Measurements from ENCODE around the gene KRT79.

The KRT79 gene

DNA sequence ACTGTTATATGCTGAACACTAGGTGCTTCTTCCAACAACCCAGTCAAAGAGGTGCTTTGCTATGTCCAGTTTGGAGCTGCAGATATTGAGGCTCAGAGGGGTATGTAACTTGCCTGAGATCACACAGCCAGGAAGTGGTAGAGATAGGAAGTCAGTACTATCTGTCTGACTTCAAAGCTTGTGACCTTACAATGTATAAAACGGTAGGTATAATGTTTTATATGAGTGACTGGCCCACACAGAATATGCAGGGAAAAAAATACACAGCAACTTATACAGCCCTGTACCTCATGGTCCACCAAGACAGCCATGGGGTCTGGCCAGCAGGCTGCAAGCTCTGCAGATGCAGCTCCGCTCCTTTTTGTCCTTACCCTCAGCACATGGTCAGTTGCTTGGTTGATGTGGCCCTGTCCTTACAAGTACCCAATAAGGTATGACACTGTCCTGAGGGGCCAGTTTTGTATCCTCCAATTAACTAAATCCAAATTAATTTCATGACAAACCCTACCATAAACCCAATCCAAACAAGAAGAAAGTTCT, 16.3 kb downstream of the KRT79 start:
- DNase-seq, result no peak

DNA sequence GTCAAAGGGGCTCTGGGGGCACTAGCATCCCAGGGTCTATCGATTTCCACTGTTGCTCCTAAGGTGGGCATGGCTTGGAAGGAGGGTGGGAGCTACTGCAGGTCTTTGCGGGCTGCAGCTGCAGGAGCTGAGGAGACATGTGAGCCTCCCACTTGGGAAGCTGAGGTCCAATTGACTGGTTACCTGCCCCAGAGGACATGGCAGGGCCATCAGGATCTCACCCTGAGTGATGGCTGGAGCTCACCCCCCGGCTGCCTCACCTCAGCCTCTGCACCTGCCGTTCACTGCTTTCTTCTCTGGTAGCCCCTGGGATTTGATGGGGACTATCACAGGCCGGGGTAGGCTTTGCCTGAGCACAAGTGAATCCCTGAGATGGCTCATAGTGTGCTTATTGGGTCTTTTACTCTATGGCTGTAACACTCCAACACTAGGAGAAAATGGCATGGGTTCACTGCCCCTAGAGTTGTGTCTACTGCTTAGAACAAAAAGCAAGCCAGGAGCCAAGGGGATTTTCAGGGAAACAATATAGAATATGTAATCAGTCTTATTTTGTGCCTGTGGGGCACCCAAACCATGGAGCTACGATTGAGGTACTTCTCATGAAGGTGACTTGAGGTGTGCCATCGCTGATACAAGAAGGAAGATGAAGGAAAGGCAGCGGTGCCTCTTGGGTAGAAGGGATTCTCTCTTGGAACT, 17.0 kb downstream of the KRT79 start:
- no peak for DNase-seq

DNA sequence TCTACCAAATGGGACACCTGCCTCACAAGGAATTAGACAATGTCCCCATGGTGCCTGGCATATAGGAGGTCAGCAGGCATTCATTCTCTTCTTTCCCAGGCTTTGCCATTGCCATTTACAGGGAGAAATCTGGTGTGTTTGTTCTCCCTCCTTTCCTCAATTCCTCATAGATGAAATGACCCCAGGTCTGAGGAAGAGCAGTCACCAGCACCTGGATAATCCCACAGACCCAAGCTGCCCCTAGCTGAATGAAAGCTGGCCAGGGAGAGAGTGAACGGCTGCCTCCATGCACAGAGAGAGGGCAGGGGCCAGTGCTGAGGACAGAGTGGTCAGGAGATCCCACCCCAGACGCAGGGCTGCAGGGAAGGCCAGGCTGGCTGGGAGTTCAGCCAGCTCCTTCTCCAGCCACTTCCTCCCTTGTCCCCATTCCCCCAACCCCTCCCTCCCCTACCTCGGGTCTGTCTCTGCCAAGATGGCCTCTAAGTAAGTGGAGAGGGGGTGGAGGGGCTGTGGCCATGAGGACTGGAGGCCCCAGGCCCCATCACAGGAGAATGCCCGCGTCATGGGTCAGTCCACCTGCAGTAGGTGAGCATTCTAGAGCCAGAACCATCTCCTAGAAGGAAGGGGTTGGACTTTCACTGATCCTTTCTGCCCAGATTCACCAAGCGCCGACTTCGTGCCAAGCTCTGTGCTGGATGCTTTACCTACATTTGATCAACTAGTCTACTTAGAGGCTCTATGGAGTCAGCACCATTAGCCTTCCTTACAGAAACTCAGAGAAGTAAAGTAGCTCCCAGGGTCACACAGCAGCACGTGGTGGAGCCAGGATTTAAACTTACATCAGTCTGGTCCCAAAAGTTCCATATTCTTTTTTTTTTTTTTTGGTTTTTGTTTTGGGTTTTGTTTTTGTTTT, 18.2 kb downstream of the KRT79 start:
- DNase-seq, result no peak

GRCh38 chr12:52815161-52815560, 18.9 kb downstream of the KRT79 start:
- DNase-seq, result no peak

GRCh38 chr12:52814710-52815155, 19.4 kb downstream of the KRT79 start:
- DNase-seq, result no peak

- DNase-seq, result no peak
These were observed 20.0 kb downstream of the KRT79 start, which contains the start of gene KRT4 for GRCh38 chr12:52813885-52814709. Gene KRT4, minus strand, starts transcription at chr12:52814116. Its CDS starts 58 bp downstream, at chr12:52814058.

DNA sequence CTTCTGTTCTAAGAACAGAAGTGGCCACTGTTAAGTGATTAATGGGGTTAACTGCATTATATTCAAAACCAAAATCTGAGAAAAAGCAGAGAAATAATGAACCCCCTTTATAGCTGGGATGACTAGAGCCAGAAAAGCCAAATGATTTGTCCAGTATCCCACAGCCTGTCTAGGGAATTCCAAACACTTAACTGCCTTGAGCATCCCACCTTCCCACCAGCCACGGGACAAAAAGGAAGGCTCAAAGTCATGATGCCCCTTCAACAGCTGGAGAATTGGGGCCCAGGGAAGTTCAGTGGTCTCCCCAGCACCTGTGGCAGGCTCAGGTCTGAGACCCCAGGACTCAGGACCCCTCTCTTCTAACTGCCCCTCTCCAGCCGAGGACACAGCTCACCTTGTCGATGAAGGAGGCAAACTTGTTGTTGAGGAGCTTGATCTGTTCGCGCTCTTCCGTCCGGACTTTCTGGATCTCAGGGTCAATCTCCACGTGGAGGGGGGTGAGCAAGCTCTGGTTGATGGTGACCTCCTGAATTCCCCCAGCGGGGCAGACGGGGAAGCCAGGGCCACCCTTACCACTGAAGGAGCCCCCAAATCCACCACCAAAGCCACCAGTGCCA, 20.8 kb downstream of the KRT79 start:
- no peak for DNase-seq

- no peak for DNase-seq
These were observed 21.4 kb downstream of the KRT79 start for GRCh38 chr12:52812749-52813148.

GRCh38 chr12:52812073-52812400, 22.1 kb downstream of the KRT79 start:
- no peak for DNase-seq

DNA sequence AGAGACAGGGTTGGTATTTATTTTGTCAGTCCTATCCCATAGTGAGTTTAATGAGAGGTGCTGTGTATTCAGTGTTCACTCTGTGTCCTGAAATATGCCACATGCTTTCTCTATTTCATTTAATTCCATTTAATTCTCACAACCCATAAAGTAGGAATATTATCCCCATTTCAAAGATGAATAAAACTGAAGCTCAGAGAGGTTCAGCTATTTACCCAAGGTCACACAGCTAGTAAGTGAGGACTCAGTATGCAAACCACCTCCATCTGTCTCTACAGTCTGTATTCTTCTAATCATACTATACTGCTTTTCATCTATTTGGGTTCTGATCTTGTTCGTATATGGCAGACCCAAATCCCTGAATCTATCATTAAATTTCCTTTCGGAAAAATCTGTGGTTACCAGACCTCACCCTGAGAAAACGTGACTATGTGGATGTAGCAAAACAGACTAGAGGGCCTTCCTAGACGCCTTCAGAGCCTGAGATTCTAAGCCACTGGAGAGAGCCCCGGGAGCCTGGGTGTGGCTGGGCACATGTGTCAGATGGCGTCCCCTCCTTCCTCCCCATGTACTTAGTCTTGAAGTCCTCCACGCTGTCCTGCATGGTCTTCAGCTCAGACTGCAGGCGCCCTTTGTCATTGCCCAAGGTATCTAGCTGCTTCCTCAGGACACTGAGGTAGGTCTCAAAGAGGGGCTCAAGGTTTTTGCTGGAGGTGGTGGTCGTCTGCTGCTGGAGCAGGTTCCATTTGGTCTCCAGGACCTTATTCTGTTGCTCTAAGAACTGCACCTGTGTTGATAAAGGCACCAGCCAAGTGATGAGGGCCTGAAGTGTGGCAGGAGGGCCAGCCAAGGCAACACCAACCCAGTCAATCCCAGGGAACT, 22.7 kb downstream of the KRT79 start:
- no peak for DNase-seq

- DNase-seq, result no peak
These were observed 23.6 kb downstream of the KRT79 start for GRCh38 chr12:52810554-52810953.

- no peak for DNase-seq
These were observed 24.9 kb downstream of the KRT79 start for GRCh38 chr12:52809166-52809565.

GRCh38 chr12:52808573-52809160, 25.4 kb downstream of the KRT79 start:
- no peak for DNase-seq

- no peak for DNase-seq
These were observed 26.3 kb downstream of the KRT79 start for GRCh38 chr12:52807544-52808470.

GRCh38 chr12:52806821-52807543, 27.1 kb downstream of the KRT79 start:
- no peak for DNase-seq

DNA sequence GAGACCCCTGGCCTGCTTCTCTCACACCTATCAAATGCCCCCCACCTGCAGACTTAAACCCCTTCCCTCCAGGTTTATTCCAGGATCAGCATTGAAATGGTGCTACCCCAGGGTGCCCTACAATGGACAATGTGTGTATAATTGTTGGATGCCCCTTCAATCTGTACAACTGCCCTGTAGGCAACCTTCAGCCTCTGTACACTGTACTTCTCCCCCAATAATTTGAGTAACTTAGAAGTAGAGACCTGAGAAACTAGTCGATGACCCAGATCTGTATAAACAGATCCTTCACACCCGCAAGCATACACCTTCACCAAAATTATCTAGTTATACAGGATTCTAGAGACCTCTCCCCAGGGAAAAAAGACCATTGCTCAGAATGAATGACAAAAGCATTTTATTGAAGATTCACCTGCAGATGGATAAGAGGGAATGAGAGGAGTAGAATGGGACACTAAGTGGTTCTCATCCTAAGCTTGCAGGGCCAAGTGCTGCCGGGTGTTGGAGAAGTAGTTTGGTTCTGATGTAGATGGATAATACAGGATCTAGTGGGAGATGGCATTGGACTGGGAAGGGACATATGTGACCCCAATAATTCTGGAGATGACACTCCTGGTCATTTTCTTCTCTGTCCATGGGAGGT, 27.8 kb downstream of the KRT79 start:
- DNase-seq, result no peak

GRCh38 chr12:52805739-52806138, 28.4 kb downstream of the KRT79 start:
- no peak for DNase-seq

GRCh38 chr12:52805000-52805399, 29.1 kb downstream of the KRT79 start:
- DNase-seq, result no peak

DNA sequence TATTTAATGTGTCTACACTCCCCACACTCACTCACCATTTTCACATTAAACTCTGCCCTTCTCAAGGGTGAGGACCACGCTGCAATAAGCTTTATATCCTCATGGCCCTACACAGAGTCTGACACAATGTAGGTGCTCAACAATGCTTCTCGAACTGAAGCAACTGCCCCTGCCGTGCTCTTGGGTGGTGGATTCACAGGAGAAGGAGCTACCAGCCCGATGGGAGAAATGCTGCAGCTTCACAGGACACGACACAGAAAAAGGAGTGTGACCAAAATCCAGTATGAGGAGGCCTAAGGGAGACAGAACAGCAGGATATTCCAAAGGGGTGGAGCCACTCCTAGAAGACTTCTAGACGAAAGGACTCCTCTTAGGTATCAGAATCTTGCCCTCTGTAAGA, 31.7 kb downstream of the KRT79 start:
- no peak for DNase-seq

All from stimulated activated CD4-positive, alpha-beta T cell treated with anti-CD3 and anti-CD28 coated beads, Interleukin-4, amount 100 ng/mL, for 4 hours (primary cell).